HEK293 (cell line): Measurements from ENCODE around the gene BIK.

Experiments used
- BCL11A ChIP-seq: fragments of 450-650 bp; formaldehyde crosslinking; IDR thresholded peaks from 2 replicates; pipeline ENCODE4 v1.5.1; 2016; ENCODE audit warnings: low read depth, missing biosample characterization, missing genetic modification characterization
- BCL11B ChIP-seq: fragments of 450-650 bp; formaldehyde crosslinking; IDR thresholded peaks from 2 replicates; pipeline ENCODE4 v1.5.1; 2016; ENCODE audit warnings: low read depth, missing biosample characterization, missing genetic modification characterization
- GLI4 ChIP-seq: fragments of 450-650 bp; formaldehyde crosslinking; IDR thresholded peaks from 2 replicates; pipeline ENCODE4 v1.5.1; 2016; ENCODE audit warnings: missing biosample characterization, missing genetic modification characterization
- GLIS1 ChIP-seq: fragments of 450-650 bp; formaldehyde crosslinking; IDR thresholded peaks from 2 replicates; pipeline ENCODE4 v1.5.1; 2016; ENCODE audit warnings: missing biosample characterization, missing genetic modification characterization
- GLIS2 ChIP-seq: fragments of 450-650 bp; formaldehyde crosslinking; IDR thresholded peaks from 2 replicates; pipeline ENCODE4 v1.5.1; 2016; ENCODE audit warnings: missing biosample characterization, missing genetic modification characterization
- PRDM1 ChIP-seq: fragments of 450-650 bp; formaldehyde crosslinking; IDR thresholded peaks from 2 replicates; pipeline ENCODE4; 2016; ENCODE audit warnings: missing biosample characterization, missing genetic modification characterization
- SETDB1 ChIP-seq: IDR thresholded peaks from one replicate; pipeline ENCODE4 v1.6.1; 2017; ENCODE audit warnings: mild to moderate bottlenecking, low read length, moderate library complexity, mixed read lengths; ENCODE audit not compliant: insufficient read length
- ZBTB21 ChIP-seq: fragments of 450-650 bp; formaldehyde crosslinking; IDR thresholded peaks from 2 replicates; pipeline ENCODE4 v1.5.1; 2017; ENCODE audit warnings: missing biosample characterization, missing genetic modification characterization
- ZFP41 ChIP-seq: fragments of 450-650 bp; formaldehyde crosslinking; IDR thresholded peaks from 2 replicates; pipeline ENCODE4 v1.5.1; 2016; ENCODE audit warnings: missing biosample characterization, missing genetic modification characterization, borderline replicate concordance
- ZIC2 ChIP-seq: fragments of 450-650 bp; formaldehyde crosslinking; IDR thresholded peaks from 2 replicates; pipeline ENCODE4 v1.5.1; 2016; ENCODE audit warnings: missing biosample characterization, missing genetic modification characterization
- ZNF155 ChIP-seq: fragments of 450-650 bp; formaldehyde crosslinking; IDR thresholded peaks from 2 replicates; pipeline ENCODE4 v1.5.1; 2016; ENCODE audit warnings: missing biosample characterization, missing genetic modification characterization
- ZNF2 ChIP-seq: fragments of 450-650 bp; formaldehyde crosslinking; IDR thresholded peaks from 2 replicates; pipeline ENCODE4 v1.5.1; 2016; ENCODE audit warnings: missing biosample characterization, missing genetic modification characterization
- ZNF248 ChIP-seq: fragments of 450-650 bp; formaldehyde crosslinking; IDR thresholded peaks from 2 replicates; pipeline ENCODE4 v1.5.1; 2017; ENCODE audit warnings: missing biosample characterization, missing genetic modification characterization
- ZNF404 ChIP-seq: fragments of 450-650 bp; formaldehyde crosslinking; IDR thresholded peaks from 2 replicates; pipeline ENCODE4 v1.5.1; 2017; ENCODE audit warnings: missing biosample characterization, missing genetic modification characterization
- ZNF514 ChIP-seq: fragments of 450-650 bp; formaldehyde crosslinking; IDR thresholded peaks from 2 replicates; pipeline ENCODE4 v1.5.1; 2016; ENCODE audit warnings: missing biosample characterization, missing genetic modification characterization
- ZNF549 ChIP-seq: fragments of 450-650 bp; IDR thresholded peaks from 2 replicates; pipeline ENCODE4 v1.5.1; 2018; ENCODE audit warnings: missing biosample characterization, missing genetic modification characterization, mild to moderate bottlenecking, inconsistent platforms, moderate library complexity
- ZNF596 ChIP-seq: fragments of 450-650 bp; IDR thresholded peaks from 2 replicates; pipeline ENCODE4 v1.5.0; 2018; ENCODE audit warnings: missing biosample characterization, mild to moderate bottlenecking, missing genetic modification characterization, moderate library complexity
- ZNF654 ChIP-seq: fragments of 450-650 bp; formaldehyde crosslinking; IDR thresholded peaks from 2 replicates; pipeline ENCODE4 v1.5.1; 2016; ENCODE audit warnings: low read depth, missing biosample characterization, missing genetic modification characterization
- ZNF792 ChIP-seq: fragments of 450-650 bp; formaldehyde crosslinking; IDR thresholded peaks from 2 replicates; pipeline ENCODE4 v1.5.1; 2016; ENCODE audit warnings: missing biosample characterization, missing genetic modification characterization
- ZNF830 ChIP-seq: fragments of 450-650 bp; IDR thresholded peaks from 2 replicates; pipeline ENCODE4 v1.5.0; 2018; ENCODE audit warnings: missing biosample characterization, missing genetic modification characterization, low read depth, mild to moderate bottlenecking, moderate library complexity
- ZSCAN23 ChIP-seq: fragments of 450-650 bp; formaldehyde crosslinking; IDR thresholded peaks from 2 replicates; pipeline ENCODE4 v1.5.1; 2016; ENCODE audit warnings: missing biosample characterization, missing genetic modification characterization
- ZSCAN30 ChIP-seq: fragments of 450-650 bp; IDR thresholded peaks from 2 replicates; pipeline ENCODE4 v1.5.1; 2018; ENCODE audit warnings: missing biosample characterization, mild to moderate bottlenecking, missing genetic modification characterization, moderate library complexity
- TF ChIP-seq, protein P1 (sequence below): fragments of 450-650 bp; formaldehyde crosslinking; IDR thresholded peaks from 2 replicates; pipeline ENCODE4 v1.5.1; 2016; ENCODE audit warnings: missing biosample characterization, missing genetic modification characterization
- TF ChIP-seq, protein P2 (sequence below): fragments of 450-650 bp; formaldehyde crosslinking; IDR thresholded peaks from 2 replicates; pipeline ENCODE4 v1.5.1; 2017; ENCODE audit warnings: missing biosample characterization, missing genetic modification characterization
- TF ChIP-seq, protein P3 (sequence below): fragments of 450-650 bp; formaldehyde crosslinking; IDR thresholded peaks from 2 replicates; pipeline ENCODE4 v1.5.1; 2017; ENCODE audit warnings: missing biosample characterization, mild to moderate bottlenecking, missing genetic modification characterization, moderate library complexity
- TF ChIP-seq, protein P4 (sequence below): fragments of 450-650 bp; formaldehyde crosslinking; IDR thresholded peaks from 2 replicates; pipeline ENCODE4 v1.5.1; 2016; ENCODE audit warnings: missing biosample characterization, missing genetic modification characterization, borderline replicate concordance
- TF ChIP-seq, protein P5 (sequence below): fragments of 450-650 bp; formaldehyde crosslinking; IDR thresholded peaks from 2 replicates; pipeline ENCODE4 v1.5.1; 2017; ENCODE audit warnings: missing biosample characterization, missing genetic modification characterization
- TF ChIP-seq, protein P6 (sequence below): fragments of 450-650 bp; formaldehyde crosslinking; IDR thresholded peaks from 2 replicates; pipeline ENCODE4 v1.5.1; 2016; ENCODE audit warnings: missing biosample characterization, missing genetic modification characterization, borderline replicate concordance

BIK gene

DNA sequence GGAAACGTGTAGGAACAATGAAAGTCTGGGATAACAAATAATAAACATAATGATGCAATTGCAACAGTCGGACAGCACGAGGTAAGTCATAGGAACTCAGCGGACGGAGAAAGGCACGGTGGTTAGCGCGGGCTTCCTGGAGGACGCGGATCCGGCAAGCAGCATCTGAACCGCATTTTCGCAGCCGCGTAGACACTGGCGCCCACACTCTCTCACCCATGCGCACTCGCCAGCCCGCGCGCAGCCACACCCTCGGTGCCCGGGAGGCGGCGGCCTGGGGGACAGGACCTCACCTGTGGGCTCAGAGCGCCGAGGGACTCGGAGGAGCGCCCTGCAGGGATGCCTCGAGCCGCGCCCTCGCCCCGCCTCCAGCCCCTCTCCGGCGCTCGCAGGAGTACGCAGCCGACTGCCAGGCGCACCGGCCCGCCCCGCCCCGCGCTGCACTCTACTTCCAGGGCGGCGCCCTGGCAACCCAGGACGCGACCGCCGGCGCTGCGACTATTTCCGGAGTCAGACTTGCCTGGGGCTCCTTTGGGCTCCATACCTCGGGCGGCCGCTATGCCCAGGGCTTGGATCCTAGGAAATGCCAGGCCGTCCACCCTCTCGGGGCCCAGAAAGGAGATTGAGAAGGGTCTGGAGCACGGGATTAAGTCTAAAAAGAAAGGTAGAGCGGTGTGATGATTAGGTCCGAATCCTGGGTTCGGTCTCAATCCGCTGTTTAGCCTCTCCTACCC lies 21.4 kb upstream of the BIK start, which contains the start of gene TTLL1 (continued):
- TF ChIP-seq, protein P1, sequence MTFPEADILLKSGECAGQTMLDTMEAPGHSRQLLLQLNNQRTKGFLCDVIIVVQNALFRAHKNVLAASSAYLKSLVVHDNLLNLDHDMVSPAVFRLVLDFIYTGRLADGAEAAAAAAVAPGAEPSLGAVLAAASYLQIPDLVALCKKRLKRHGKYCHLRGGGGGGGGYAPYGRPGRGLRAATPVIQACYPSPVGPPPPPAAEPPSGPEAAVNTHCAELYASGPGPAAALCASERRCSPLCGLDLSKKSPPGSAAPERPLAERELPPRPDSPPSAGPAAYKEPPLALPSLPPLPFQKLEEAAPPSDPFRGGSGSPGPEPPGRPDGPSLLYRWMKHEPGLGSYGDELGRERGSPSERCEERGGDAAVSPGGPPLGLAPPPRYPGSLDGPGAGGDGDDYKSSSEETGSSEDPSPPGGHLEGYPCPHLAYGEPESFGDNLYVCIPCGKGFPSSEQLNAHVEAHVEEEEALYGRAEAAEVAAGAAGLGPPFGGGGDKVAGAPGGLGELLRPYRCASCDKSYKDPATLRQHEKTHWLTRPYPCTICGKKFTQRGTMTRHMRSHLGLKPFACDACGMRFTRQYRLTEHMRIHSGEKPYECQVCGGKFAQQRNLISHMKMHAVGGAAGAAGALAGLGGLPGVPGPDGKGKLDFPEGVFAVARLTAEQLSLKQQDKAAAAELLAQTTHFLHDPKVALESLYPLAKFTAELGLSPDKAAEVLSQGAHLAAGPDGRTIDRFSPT (tag by site-specific recombination): 0 out of 2 replicates have a peak, but pooled peaks have one; percentile 34
- TF ChIP-seq ZNF654 (tag by site-specific recombination) (no peak), ZNF549 (tag by site-specific recombination) (no peak), ZBTB21 (no peak), ZNF404 (no peak), ZNF514 (tag by site-specific recombination) (no peak), BCL11A (tag by site-specific recombination) (no peak), ZNF792 (tag by site-specific recombination) (peak; percentile 88; the same call in 1 of the 2 replicates), GLIS1 (peak; percentile 86), PRDM1 (tag by site-specific recombination) (peak; percentile 62; the same call in 1 of the 2 replicates), ZNF248 (tag by site-specific recombination) (no peak), GLI4 (0 out of 2 replicates have a peak, but pooled peaks have one; percentile 53), ZSCAN23 (tag by site-specific recombination) (peak; percentile 76; the same call in 1 of the 2 replicates), ZNF155 (tag by site-specific recombination) (no peak), SETDB1 (no peak), GLIS2 (tag by site-specific recombination) (peak; percentile 97), ZNF830 (tag by site-specific recombination) (no peak), ZNF2 (peak; percentile 44; the same call in 1 of the 2 replicates), ZFP41 (no peak), ZIC2 (tag by site-specific recombination) (peak; percentile 69), ZSCAN30 (tag by site-specific recombination) (peak; percentile 74), ZNF596 (tag by site-specific recombination) (no peak), BCL11B (tag by site-specific recombination) (no peak)
- TF ChIP-seq, protein P2, sequence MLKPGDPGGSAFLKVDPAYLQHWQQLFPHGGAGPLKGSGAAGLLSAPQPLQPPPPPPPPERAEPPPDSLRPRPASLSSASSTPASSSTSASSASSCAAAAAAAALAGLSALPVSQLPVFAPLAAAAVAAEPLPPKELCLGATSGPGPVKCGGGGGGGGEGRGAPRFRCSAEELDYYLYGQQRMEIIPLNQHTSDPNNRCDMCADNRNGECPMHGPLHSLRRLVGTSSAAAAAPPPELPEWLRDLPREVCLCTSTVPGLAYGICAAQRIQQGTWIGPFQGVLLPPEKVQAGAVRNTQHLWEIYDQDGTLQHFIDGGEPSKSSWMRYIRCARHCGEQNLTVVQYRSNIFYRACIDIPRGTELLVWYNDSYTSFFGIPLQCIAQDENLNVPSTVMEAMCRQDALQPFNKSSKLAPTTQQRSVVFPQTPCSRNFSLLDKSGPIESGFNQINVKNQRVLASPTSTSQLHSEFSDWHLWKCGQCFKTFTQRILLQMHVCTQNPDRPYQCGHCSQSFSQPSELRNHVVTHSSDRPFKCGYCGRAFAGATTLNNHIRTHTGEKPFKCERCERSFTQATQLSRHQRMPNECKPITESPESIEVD (tag by site-specific recombination): no peak
- TF ChIP-seq, protein P3, sequence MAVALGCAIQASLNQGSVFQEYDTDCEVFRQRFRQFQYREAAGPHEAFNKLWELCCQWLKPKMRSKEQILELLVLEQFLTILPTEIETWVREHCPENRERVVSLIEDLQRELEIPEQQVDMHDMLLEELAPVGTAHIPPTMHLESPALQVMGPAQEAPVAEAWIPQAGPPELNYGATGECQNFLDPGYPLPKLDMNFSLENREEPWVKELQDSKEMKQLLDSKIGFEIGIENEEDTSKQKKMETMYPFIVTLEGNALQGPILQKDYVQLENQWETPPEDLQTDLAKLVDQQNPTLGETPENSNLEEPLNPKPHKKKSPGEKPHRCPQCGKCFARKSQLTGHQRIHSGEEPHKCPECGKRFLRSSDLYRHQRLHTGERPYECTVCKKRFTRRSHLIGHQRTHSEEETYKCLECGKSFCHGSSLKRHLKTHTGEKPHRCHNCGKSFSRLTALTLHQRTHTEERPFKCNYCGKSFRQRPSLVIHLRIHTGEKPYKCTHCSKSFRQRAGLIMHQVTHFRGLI (tag by site-specific recombination): 0 out of 2 replicates have a peak, but pooled peaks have one; percentile 31
- TF ChIP-seq, protein P4, sequence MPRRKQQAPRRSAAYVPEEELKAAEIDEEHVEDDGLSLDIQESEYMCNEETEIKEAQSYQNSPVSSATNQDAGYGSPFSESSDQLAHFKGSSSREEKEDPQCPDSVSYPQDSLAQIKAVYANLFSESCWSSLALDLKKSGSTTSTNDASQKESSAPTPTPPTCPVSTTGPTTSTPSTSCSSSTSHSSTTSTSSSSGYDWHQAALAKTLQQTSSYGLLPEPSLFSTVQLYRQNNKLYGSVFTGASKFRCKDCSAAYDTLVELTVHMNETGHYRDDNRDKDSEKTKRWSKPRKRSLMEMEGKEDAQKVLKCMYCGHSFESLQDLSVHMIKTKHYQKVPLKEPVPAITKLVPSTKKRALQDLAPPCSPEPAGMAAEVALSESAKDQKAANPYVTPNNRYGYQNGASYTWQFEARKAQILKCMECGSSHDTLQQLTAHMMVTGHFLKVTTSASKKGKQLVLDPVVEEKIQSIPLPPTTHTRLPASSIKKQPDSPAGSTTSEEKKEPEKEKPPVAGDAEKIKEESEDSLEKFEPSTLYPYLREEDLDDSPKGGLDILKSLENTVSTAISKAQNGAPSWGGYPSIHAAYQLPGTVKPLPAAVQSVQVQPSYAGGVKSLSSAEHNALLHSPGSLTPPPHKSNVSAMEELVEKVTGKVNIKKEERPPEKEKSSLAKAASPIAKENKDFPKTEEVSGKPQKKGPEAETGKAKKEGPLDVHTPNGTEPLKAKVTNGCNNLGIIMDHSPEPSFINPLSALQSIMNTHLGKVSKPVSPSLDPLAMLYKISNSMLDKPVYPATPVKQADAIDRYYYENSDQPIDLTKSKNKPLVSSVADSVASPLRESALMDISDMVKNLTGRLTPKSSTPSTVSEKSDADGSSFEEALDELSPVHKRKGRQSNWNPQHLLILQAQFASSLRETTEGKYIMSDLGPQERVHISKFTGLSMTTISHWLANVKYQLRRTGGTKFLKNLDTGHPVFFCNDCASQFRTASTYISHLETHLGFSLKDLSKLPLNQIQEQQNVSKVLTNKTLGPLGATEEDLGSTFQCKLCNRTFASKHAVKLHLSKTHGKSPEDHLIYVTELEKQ (tag by site-specific recombination): no peak
- TF ChIP-seq, protein P5, sequence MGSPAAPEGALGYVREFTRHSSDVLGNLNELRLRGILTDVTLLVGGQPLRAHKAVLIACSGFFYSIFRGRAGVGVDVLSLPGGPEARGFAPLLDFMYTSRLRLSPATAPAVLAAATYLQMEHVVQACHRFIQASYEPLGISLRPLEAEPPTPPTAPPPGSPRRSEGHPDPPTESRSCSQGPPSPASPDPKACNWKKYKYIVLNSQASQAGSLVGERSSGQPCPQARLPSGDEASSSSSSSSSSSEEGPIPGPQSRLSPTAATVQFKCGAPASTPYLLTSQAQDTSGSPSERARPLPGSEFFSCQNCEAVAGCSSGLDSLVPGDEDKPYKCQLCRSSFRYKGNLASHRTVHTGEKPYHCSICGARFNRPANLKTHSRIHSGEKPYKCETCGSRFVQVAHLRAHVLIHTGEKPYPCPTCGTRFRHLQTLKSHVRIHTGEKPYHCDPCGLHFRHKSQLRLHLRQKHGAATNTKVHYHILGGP (tag by site-specific recombination): no peak
- TF ChIP-seq, protein P6, sequence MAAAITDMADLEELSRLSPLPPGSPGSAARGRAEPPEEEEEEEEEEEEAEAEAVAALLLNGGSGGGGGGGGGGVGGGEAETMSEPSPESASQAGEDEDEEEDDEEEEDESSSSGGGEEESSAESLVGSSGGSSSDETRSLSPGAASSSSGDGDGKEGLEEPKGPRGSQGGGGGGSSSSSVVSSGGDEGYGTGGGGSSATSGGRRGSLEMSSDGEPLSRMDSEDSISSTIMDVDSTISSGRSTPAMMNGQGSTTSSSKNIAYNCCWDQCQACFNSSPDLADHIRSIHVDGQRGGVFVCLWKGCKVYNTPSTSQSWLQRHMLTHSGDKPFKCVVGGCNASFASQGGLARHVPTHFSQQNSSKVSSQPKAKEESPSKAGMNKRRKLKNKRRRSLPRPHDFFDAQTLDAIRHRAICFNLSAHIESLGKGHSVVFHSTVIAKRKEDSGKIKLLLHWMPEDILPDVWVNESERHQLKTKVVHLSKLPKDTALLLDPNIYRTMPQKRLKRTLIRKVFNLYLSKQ: no peak
